ENCODE measurements around the gene ILDR2.

DNA sequence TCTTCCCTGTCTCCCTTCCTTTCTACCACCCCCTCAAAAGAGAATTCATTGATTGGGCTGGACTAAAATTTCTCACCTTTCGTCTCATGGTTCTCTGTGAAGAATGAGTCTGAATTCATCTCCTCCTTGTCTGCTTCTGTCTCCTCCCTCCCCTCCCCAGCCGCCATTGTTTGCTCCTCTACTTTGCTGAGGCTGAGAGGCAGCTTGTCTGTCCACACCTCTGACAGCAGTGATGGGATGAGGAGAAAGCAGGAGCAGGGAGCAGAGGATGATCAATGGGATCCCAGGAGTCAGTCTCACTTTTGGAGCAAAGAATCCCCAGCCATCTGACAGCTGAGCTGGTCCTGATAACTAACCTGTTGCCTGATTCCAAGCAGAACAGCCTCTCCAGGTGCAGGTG is 2.5 kb downstream of the ILDR2 start:
- TF ChIP-seq, protein P1, sequence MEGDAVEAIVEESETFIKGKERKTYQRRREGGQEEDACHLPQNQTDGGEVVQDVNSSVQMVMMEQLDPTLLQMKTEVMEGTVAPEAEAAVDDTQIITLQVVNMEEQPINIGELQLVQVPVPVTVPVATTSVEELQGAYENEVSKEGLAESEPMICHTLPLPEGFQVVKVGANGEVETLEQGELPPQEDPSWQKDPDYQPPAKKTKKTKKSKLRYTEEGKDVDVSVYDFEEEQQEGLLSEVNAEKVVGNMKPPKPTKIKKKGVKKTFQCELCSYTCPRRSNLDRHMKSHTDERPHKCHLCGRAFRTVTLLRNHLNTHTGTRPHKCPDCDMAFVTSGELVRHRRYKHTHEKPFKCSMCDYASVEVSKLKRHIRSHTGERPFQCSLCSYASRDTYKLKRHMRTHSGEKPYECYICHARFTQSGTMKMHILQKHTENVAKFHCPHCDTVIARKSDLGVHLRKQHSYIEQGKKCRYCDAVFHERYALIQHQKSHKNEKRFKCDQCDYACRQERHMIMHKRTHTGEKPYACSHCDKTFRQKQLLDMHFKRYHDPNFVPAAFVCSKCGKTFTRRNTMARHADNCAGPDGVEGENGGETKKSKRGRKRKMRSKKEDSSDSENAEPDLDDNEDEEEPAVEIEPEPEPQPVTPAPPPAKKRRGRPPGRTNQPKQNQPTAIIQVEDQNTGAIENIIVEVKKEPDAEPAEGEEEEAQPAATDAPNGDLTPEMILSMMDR (IDR thresholded peaks at IDR 0.05; ENCODE audit: insufficient read depth, low read length): no peak
- no peak for TF ChIP-seq POLR2AphosphoS5 (IDR thresholded peaks at IDR 0.05; ENCODE audit: low read depth)
